Neural cell (in vitro differentiated cells): ENCODE data around the gene VPS50. TPM values are rescaled to one million over a fixed set of nuclear protein-coding genes. Genes with fewer than 3 reads are reported as not detected.

Source experiments
- H2AFZ ChIP-seq: fragments of 200-600, 300-800 bp; sonication (generic), shearing (Covaris generic); 2 replicates; pipeline ENCODE4 v1.6.0; 2014; ENCODE audit warnings: low read depth, mild to moderate bottlenecking, antibody characterized with exemption, low read length, moderate library complexity
- H3F3A ChIP-seq: fragments of 200-600 bp; shearing (Covaris generic); 2 replicates; pipeline ENCODE4 v1.6.1; 2016; ENCODE audit warnings: mild to moderate bottlenecking, moderate library complexity, mixed read lengths, antibody characterized with exemption, low read length; ENCODE audit not compliant: insufficient read depth, poor library complexity, severe bottlenecking
- H3K27ac ChIP-seq: fragments of 200-600, 300-800 bp; sonication (generic), shearing (Covaris generic); 2 replicates; pipeline ENCODE4 v1.5.1; 2014; ENCODE audit warnings: mild to moderate bottlenecking, low read length, moderate library complexity
- H3K27me3 ChIP-seq: fragments of 300-800, 200-600 bp; sonication (generic), shearing (Covaris generic); 2 replicates; pipeline ENCODE4 v1.6.0; 2014; ENCODE audit warnings: mild to moderate bottlenecking, low read depth, low read length, moderate library complexity; ENCODE audit not compliant: insufficient read depth
- H3K36me3 ChIP-seq: fragments of 300-800, 200-600 bp; sonication (generic), shearing (Covaris generic); 2 replicates; pipeline ENCODE4 v1.5.1; 2014; ENCODE audit warnings: mild to moderate bottlenecking, antibody characterized with exemption, low read length, moderate library complexity; ENCODE audit not compliant: insufficient read depth
- H3K4me2 ChIP-seq: fragments of 300-800, 200-600 bp; sonication (generic), shearing (Covaris generic); 2 replicates; pipeline ENCODE4 v1.6.0; 2014; ENCODE audit warnings: mild to moderate bottlenecking, low read length
- H3K4me3 ChIP-seq: fragments of 300-800, 200-600 bp; sonication (generic), shearing (Covaris generic); 2 replicates; pipeline ENCODE4 v1.5.1; 2014; ENCODE audit warnings: mild to moderate bottlenecking, low read length, moderate library complexity
- H3K79me2 ChIP-seq: fragments of 200-600 bp; shearing (Covaris generic); replicated peaks from 2 replicates; pipeline ENCODE4 v1.6.0; 2014; ENCODE audit warnings: mild to moderate bottlenecking, low read length, moderate library complexity; ENCODE audit not compliant: insufficient read depth
- H3K9ac ChIP-seq: fragments of 300-800, 200-600 bp; sonication (generic), shearing (Covaris generic); 2 replicates; pipeline ENCODE4 v1.6.1; 2016; ENCODE audit warnings: mild to moderate bottlenecking, low read length, mixed read lengths
- H3K9me2 ChIP-seq: fragments of 200-600 bp; shearing (Covaris generic); 2 replicates; pipeline ENCODE4 v1.6.1; 2016; ENCODE audit warnings: mild to moderate bottlenecking, low read length, mixed read lengths; ENCODE audit not compliant: insufficient read depth
- H3K9me3 ChIP-seq: fragments of 200-600, 300-800 bp; sonication (generic), shearing (Covaris generic); 2 replicates; pipeline ENCODE4 v1.6.1; 2016; ENCODE audit warnings: mild to moderate bottlenecking, mixed run types, low read length, moderate library complexity, mixed read lengths
- H4K20me1 ChIP-seq: fragments of 200-600 bp; shearing (Covaris generic); 2 replicates; pipeline ENCODE4 v1.6.1; 2016; ENCODE audit warnings: mild to moderate bottlenecking, mixed run types; ENCODE audit not compliant: insufficient read depth
- EP300 ChIP-seq: fragments of 450-650 bp; conservative IDR thresholded peaks from 2 replicates; pipeline ENCODE4 v1.6.1; 2014; ENCODE audit warnings: antibody characterized with exemption, mild to moderate bottlenecking, moderate library complexity; ENCODE audit not compliant: poor library complexity, severe bottlenecking
- EZH2 ChIP-seq: fragments of 200-600, 300-800 bp; shearing (Covaris generic), sonication (generic); IDR thresholded peaks from 2 replicates; pipeline ENCODE4 v1.6.1; 2014; ENCODE audit warnings: antibody characterized with exemption, low read length, borderline replicate concordance, mild to moderate bottlenecking; ENCODE audit not compliant: insufficient read depth, poor library complexity, severe bottlenecking
- MXI1 ChIP-seq: fragments of 450-650 bp; conservative IDR thresholded peaks from 2 replicates; pipeline ENCODE4 v1.6.1; 2014; ENCODE audit warnings: antibody characterized with exemption, mild to moderate bottlenecking; ENCODE audit not compliant: poor library complexity, severe bottlenecking
- POLR2AphosphoS5 ChIP-seq: IDR thresholded peaks from 2 replicates; pipeline ENCODE4 v1.6.1; 2012
- RAD21 ChIP-seq: fragments of 450-650 bp; conservative IDR thresholded peaks from 2 replicates; pipeline ENCODE4 v1.6.1; 2014; ENCODE audit warnings: antibody characterized with exemption, mild to moderate bottlenecking, moderate library complexity
- SMC3 ChIP-seq: fragments of 450-650 bp; conservative IDR thresholded peaks from 2 replicates; pipeline ENCODE4 v1.6.1; 2014; ENCODE audit warnings: antibody characterized with exemption, mild to moderate bottlenecking, moderate library complexity; ENCODE audit not compliant: poor library complexity
- TAF1 ChIP-seq: IDR thresholded peaks from 2 replicates; pipeline ENCODE4 v1.6.1; 2012; ENCODE audit warnings: low read depth
- polyA plus RNA-seq: library from polyadenylated mRNA; depleted of rRNA; stranded (reverse); fragments of >200 nt; gene quantifications from 2 replicates; pipeline ENCODE4 v1.2.3, GENCODE V29; 2014
- TF ChIP-seq, protein P1 (sequence below): fragments of 450-650 bp; IDR thresholded peaks from 2 replicates; pipeline ENCODE4 v1.5.1; 2014; ENCODE audit warnings: antibody characterized with exemption, mild to moderate bottlenecking, moderate library complexity; ENCODE audit not compliant: poor library complexity, severe bottlenecking
- TF ChIP-seq, protein P2 (sequence below): IDR thresholded peaks from 2 replicates; pipeline ENCODE4 v1.6.1; 2012; ENCODE audit warnings: borderline replicate concordance

Gene VPS50
- polyA plus RNA-seq, 1 donor from 2014 or later: 58.2 TPM

DNA sequence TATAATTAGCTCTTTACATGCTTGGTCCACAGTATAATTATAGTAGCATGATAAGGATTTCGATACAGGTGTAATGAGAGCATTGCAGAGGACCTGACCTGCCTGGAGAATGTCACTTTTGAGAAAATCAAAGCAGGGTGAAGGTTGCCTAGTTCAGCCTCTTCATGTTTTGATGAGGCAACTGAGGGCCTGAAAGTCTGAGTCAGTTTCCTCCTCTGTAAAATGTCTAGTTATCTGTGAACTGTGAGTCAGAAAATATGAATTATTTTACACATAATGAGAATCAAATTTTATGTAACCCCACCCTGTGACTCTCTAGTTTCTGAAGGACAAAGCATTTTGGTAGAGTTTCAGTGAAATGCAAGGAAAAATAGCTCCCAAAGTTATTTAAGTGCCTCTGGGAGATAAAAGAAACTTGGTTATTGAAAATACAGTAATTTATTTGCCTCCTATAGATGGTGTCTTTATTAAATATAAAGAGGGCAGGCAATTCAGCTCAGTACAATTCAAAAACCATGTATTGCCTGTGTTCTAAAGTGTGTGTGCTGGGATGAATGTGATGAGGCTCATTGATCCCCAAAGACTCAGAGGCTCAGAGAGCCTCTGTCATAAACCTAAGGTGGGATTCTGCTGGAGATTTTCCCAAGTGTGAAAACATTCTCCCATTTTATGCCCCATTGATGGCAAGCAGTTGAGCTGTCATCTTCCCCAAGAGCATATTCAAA is 46.7 kb upstream of the VPS50 start:
- Histone ChIP-seq H3K9me3 (no peaks in the 10 kb centered on the region), H3K36me3 (no peaks in the 10 kb centered on the region), H3K9me2 (no peaks in the 10 kb centered on the region), H3K27ac (no peak overlapping the region), H3K27me3 (no peaks in the 10 kb centered on the region), H3K9ac (no peak overlapping the region), H2AFZ (no peak overlapping the region), H3K79me2 (no peaks in the 10 kb centered on the region), H3K4me2 (no peak overlapping the region), H3K4me3 (no peak overlapping the region), H3F3A (no peaks in the 10 kb centered on the region), H4K20me1 (no peaks in the 10 kb centered on the region)
- TF ChIP-seq POLR2AphosphoS5: no peak
- TF ChIP-seq RAD21: no peak
- TF ChIP-seq, protein P1, sequence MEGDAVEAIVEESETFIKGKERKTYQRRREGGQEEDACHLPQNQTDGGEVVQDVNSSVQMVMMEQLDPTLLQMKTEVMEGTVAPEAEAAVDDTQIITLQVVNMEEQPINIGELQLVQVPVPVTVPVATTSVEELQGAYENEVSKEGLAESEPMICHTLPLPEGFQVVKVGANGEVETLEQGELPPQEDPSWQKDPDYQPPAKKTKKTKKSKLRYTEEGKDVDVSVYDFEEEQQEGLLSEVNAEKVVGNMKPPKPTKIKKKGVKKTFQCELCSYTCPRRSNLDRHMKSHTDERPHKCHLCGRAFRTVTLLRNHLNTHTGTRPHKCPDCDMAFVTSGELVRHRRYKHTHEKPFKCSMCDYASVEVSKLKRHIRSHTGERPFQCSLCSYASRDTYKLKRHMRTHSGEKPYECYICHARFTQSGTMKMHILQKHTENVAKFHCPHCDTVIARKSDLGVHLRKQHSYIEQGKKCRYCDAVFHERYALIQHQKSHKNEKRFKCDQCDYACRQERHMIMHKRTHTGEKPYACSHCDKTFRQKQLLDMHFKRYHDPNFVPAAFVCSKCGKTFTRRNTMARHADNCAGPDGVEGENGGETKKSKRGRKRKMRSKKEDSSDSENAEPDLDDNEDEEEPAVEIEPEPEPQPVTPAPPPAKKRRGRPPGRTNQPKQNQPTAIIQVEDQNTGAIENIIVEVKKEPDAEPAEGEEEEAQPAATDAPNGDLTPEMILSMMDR: no peak
- no peak for TF ChIP-seq EZH2
- TF ChIP-seq MXI1: no peak
- no peak for TF ChIP-seq EP300
- no peak for TF ChIP-seq SMC3
- TF ChIP-seq, protein P2, sequence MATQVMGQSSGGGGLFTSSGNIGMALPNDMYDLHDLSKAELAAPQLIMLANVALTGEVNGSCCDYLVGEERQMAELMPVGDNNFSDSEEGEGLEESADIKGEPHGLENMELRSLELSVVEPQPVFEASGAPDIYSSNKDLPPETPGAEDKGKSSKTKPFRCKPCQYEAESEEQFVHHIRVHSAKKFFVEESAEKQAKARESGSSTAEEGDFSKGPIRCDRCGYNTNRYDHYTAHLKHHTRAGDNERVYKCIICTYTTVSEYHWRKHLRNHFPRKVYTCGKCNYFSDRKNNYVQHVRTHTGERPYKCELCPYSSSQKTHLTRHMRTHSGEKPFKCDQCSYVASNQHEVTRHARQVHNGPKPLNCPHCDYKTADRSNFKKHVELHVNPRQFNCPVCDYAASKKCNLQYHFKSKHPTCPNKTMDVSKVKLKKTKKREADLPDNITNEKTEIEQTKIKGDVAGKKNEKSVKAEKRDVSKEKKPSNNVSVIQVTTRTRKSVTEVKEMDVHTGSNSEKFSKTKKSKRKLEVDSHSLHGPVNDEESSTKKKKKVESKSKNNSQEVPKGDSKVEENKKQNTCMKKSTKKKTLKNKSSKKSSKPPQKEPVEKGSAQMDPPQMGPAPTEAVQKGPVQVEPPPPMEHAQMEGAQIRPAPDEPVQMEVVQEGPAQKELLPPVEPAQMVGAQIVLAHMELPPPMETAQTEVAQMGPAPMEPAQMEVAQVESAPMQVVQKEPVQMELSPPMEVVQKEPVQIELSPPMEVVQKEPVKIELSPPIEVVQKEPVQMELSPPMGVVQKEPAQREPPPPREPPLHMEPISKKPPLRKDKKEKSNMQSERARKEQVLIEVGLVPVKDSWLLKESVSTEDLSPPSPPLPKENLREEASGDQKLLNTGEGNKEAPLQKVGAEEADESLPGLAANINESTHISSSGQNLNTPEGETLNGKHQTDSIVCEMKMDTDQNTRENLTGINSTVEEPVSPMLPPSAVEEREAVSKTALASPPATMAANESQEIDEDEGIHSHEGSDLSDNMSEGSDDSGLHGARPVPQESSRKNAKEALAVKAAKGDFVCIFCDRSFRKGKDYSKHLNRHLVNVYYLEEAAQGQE: no peak
- no peak for TF ChIP-seq TAF1

DNA sequence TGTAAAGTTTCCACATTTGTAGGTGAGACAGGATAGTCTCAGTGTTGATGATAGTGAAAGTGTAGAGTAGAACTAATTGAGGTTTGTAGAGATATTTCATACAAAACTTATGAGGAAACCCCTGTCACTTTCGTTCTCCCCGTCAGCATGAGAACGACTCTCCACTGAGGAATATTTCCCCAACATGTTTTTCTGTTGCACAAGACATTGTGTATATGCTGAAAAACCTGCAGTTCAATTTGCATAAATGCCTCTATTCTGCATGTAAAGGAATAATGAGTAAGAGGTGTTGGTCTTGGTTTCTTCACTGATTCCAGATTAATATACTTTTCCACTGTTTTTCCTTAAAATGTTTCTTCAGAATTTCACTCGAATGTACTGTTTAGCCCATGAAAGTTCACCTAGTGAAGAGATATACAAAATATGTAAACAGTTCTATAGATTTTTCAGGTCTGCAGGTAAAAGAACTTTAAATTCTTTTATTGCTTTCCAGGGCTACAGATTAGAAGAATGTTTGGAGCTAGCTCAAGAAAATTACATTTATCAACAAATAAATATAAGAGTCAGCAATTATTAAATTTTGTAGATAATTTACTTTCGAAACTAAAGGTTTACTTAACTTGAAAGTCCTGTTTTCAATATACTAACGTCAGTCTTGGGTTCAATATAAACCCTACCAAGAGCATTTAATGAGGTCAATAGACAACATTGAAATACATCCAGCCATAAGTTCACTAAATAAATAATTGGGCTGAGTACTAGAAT is 43.1 kb upstream of the VPS50 start:
- Histone ChIP-seq H3K9ac (no peak overlapping the region), H3K79me2 (no peaks in the 10 kb centered on the region), H3K27me3 (no peaks in the 10 kb centered on the region), H3K4me2 (no peak overlapping the region), H3K27ac (no peak overlapping the region), H3K4me3 (no peak overlapping the region), H3K9me3 (no peaks in the 10 kb centered on the region), H4K20me1 (no peaks in the 10 kb centered on the region), H2AFZ (no peak overlapping the region), H3K36me3 (no peaks in the 10 kb centered on the region), H3F3A (no peaks in the 10 kb centered on the region), H3K9me2 (no peaks in the 10 kb centered on the region)
- TF ChIP-seq EP300 (no peak), EZH2 (no peak), SMC3 (no peak), RAD21 (no peak), MXI1 (no peak), POLR2AphosphoS5 (no peak), TAF1 (no peak)
- TF ChIP-seq, protein P1: no peak
- TF ChIP-seq, protein P2: no peak
